ENCODE results near the gene TMEM192. TPM values are rescaled to one million over a fixed set of nuclear protein-coding genes. Genes with fewer than 3 reads are reported as not detected.
"Not testable (repeated sequence)": the region's sequence is repeated elsewhere in the genome, so short reads cannot be mapped to it uniquely, and the experiment has no call there.

Gene TMEM192
- total and polyA plus RNA-seq, 2 of the 4 experiments (the other 2 are of a cell fraction), result 7.7 to 17.2 TPM

DNA sequence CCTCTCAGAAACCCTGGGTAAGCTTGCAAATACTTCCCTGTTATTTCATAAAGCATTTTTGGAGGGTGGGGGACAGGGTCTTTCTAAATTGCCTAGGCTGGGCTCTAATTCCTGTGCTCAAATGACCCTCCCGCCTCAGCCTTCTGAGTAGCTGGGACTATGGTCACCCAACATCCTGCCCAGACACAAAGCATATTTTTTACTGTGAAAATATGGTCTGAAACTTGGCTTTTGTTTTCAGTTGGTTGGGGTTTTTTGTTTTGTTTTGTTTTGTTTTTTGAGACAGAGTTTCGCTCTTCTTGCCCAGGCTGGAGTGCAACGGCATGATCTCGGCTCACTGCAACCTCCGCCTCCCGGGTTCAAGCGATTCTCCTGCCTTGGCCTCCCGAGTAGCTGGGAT lies 86.9 kb downstream of the TMEM192 start:
- H3K9ac ChIP-seq (ENCODE audit: low read depth, low read length); H2BK15ac ChIP-seq (ENCODE audit: low read depth, low read length); H2AK9ac ChIP-seq (replicated peaks; ENCODE audit: low read depth, low read length, poor library complexity); H3K9me3 ChIP-seq (ENCODE audit: control insufficient read depth, insufficient read depth, low read length); POLR2A ChIA-PET (ENCODE audit: unreplicated experiment); H3K14ac ChIP-seq (replicated peaks; ENCODE audit: low read depth, low read length); H2BK20ac ChIP-seq (ENCODE audit: low read depth, low read length); DNase-seq; H4K5ac ChIP-seq (ENCODE audit: low read depth, low read length); H3K4me1 ChIP-seq (ENCODE audit: control insufficient read depth, insufficient read depth, low read length); H2AFZ ChIP-seq (replicated peaks; ENCODE audit: low read length, poor library complexity); dilution Hi-C loops (cut with HindIII; ENCODE audit: low sequenced_read_pairs, unreplicated experiment); ATAC-seq (ENCODE audit: low read depth); H3K4me2 ChIP-seq (ENCODE audit: low read depth, low read length); CTCF ChIA-PET; H3K18ac ChIP-seq (ENCODE audit: low read depth, low read length); H2AK5ac ChIP-seq (ENCODE audit: low read depth, low read length); H4K8ac ChIP-seq (ENCODE audit: low read depth in 2 of 2, low read length in 2 of 2); H3K23ac ChIP-seq (ENCODE audit: low read depth, low read length); BruUV-seq (replicated peaks); H3K9me1 ChIP-seq (ENCODE audit: insufficient read depth, low read length); H2BK120ac ChIP-seq (ENCODE audit: low read depth, low read length); H2BK5ac ChIP-seq (ENCODE audit: low read depth, low read length, poor library complexity, severe bottlenecking); H3K36me3 ChIP-seq (ENCODE audit: control insufficient read depth, insufficient read depth, low read length); H3K79me1 ChIP-seq (ENCODE audit: low read depth in 1 of 2, low read length in 2 of 2); H4K20me1 ChIP-seq (ENCODE audit: insufficient read depth, low read length); H4K91ac ChIP-seq (ENCODE audit: insufficient read depth, low read depth, low read length); H3K4ac ChIP-seq (ENCODE audit: low read depth, low read length); H3K27ac ChIP-seq (ENCODE audit: insufficient read depth, low read length); H3K56ac ChIP-seq (ENCODE audit: extremely low read depth, insufficient read depth, low read length); H3K4me3 ChIP-seq (ENCODE audit: insufficient read depth, low read depth, low read length); in situ Hi-C loops (cut with MboI; ENCODE audit: low sequenced_read_pairs); intact Hi-C loops (cut with micrococcal nuclease); H3K27me3 ChIP-seq (ENCODE audit: control insufficient read depth, insufficient read depth, low read length): not testable (repeated sequence)
- whole genome bisulfite sequencing, 2 experiments (ENCODE audit: extremely low coverage in 2 of 2, insufficient read length in 1 of 2), result no CpG with 5 or more reads among the region's 8 CpGs

Other genes with a start within 250 kb of the TMEM192 start
- gene APELA, start 235.7 kb downstream of the TMEM192 start, total RNA-seq (2012; rRNA removed), result not detected in 2 replicates
- gene APELA, start 235.7 kb downstream of the TMEM192 start, polyA plus RNA-seq (2012; rRNA removed), result not detected in 2 replicates
- gene TRIM61, start 135.2 kb downstream of the TMEM192 start, total RNA-seq (2012; rRNA removed), result 4.2 and 4.7 TPM in 2 replicates
- 1.5 and 1.6 TPM in 2 replicates for gene TRIM61, start 135.2 kb downstream of the TMEM192 start, polyA plus RNA-seq (2012; rRNA removed)
- gene TRIM60, start 80.9 kb downstream of the TMEM192 start, total RNA-seq (2012; rRNA removed), result not detected in 2 replicates
- not detected in 2 replicates for gene TRIM60, start 80.9 kb downstream of the TMEM192 start, polyA plus RNA-seq (2012; rRNA removed)
- gene TRIM75, start 59.0 kb downstream of the TMEM192 start, total RNA-seq (2012; rRNA removed), result not detected in 2 replicates
- gene TRIM75, start 59.0 kb downstream of the TMEM192 start, polyA plus RNA-seq (2012; rRNA removed), result not detected in 2 replicates
- 12.4 and 20.6 TPM in 2 replicates for gene KLHL2, start 94.7 kb upstream of the TMEM192 start, total RNA-seq (2012; rRNA removed)
- gene KLHL2, start 94.7 kb upstream of the TMEM192 start, polyA plus RNA-seq (2012; rRNA removed), result 8.7 and 11.0 TPM in 2 replicates
- gene MSMO1, start 214.8 kb upstream of the TMEM192 start, total RNA-seq (2012; rRNA removed), result 40.1 and 118 TPM in 2 replicates
- 29.5 and 42.1 TPM in 2 replicates for gene MSMO1, start 214.8 kb upstream of the TMEM192 start, polyA plus RNA-seq (2012; rRNA removed)

Measured in IMR-90 (cell line).